ENCODE data around the gene DICER1. TPM values are rescaled to one million over a fixed set of nuclear protein-coding genes. Genes with fewer than 3 reads are reported as not detected.
A peak's percentile ranks its signal among the peaks of the same experiment; 100 is the strongest.

Gene DICER1
- total RNA-seq, 4 donors from 2014 or later: 81.6 to 103 (median 88.8) TPM

GRCh38 chr14:95075789-95076188 is 81.5 kb downstream of the DICER1 start:
- TF ChIP-seq CTCF (IDR thresholded peaks at IDR 0.05): no peak
- no peak for TF ChIP-seq POLR2A (IDR thresholded peaks at IDR 0.05)
- DNase-seq: no peak
- no peaks in the 10 kb centered on the region for H3K4me1 ChIP-seq
- no peaks in the 10 kb centered on the region for H3K9me3 ChIP-seq
- no peaks in the 10 kb centered on the region for H3K36me3 ChIP-seq
- no peak overlapping the region for H3K27ac ChIP-seq
- intact Hi-C loops (cut with DNase I; ENCODE audit: low total_unique reads): no loop called here
- H3K4me3 ChIP-seq: no peak overlapping the region
- H3K27me3 ChIP-seq: no peaks in the 10 kb centered on the region

DNA sequence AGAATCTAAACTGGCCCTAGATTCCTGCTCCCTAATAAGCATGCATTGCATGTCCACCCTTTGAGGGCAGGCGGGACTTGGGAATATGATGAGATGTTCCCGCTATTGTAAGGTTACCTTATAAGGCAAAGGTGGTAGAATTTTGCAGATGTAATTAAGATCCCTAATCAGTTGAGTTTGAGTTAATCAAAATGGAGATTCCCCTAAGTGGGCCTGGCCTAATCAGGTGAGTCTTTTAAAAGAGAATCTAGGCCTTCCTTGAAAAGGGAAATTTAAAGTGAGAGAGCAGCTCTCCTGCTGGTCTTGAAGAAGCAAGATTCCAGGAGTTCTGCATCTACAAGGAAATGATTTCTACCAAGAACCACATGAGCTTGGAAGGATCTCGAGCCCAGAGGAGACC is 83.4 kb downstream of the DICER1 start:
- Histone ChIP-seq H3K4me3 (no peak overlapping the region), H3K27me3 (no peaks in the 10 kb centered on the region), H3K36me3 (no peaks in the 10 kb centered on the region), H3K4me1 (no peaks in the 10 kb centered on the region), H3K27ac (no peak overlapping the region), H3K9me3 (no peaks in the 10 kb centered on the region)
- intact Hi-C loops (cut with DNase I; ENCODE audit: low total_unique reads): no loop called here
- DNase-seq: no peak
- no peak for TF ChIP-seq CTCF (IDR thresholded peaks at IDR 0.05)
- no peak for TF ChIP-seq POLR2A (IDR thresholded peaks at IDR 0.05)

GRCh38 chr14:95072310-95072905 is 84.9 kb downstream of the DICER1 start:
- TF ChIP-seq POLR2A (IDR thresholded peaks at IDR 0.05): no peak
- TF ChIP-seq CTCF (IDR thresholded peaks at IDR 0.05): no peak
- Histone ChIP-seq H3K9me3 (no peaks in the 10 kb centered on the region), H3K27me3 (no peaks in the 10 kb centered on the region), H3K4me1 (no peaks in the 10 kb centered on the region), H3K27ac (no peak overlapping the region), H3K36me3 (no peaks in the 10 kb centered on the region), H3K4me3 (no peak overlapping the region)
- DNase-seq: no peak
- intact Hi-C loops (cut with DNase I; ENCODE audit: low total_unique reads): no loop called here

GRCh38 chr14:95071649-95072280 is 85.6 kb downstream of the DICER1 start:
- H3K4me1 ChIP-seq: no peaks in the 10 kb centered on the region
- DNase-seq: no peak
- intact Hi-C loops (cut with DNase I; ENCODE audit: low total_unique reads): no loop called here
- H3K27ac ChIP-seq: no peak overlapping the region
- no peaks in the 10 kb centered on the region for H3K9me3 ChIP-seq
- no peaks in the 10 kb centered on the region for H3K36me3 ChIP-seq
- TF ChIP-seq POLR2A (IDR thresholded peaks at IDR 0.05): no peak
- no peak for TF ChIP-seq CTCF (IDR thresholded peaks at IDR 0.05)
- H3K4me3 ChIP-seq: no peak overlapping the region
- no peaks in the 10 kb centered on the region for H3K27me3 ChIP-seq

GRCh38 chr14:95070748-95071435 is 86.4 kb downstream of the DICER1 start:
- H3K27me3 ChIP-seq: no peaks in the 10 kb centered on the region
- H3K4me1 ChIP-seq: no peaks in the 10 kb centered on the region
- TF ChIP-seq POLR2A (IDR thresholded peaks at IDR 0.05): no peak
- no peak for TF ChIP-seq CTCF (IDR thresholded peaks at IDR 0.05)
- no peak overlapping the region for H3K27ac ChIP-seq
- no peaks in the 10 kb centered on the region for H3K36me3 ChIP-seq
- H3K9me3 ChIP-seq: no peaks in the 10 kb centered on the region
- no peak overlapping the region for H3K4me3 ChIP-seq
- peak in 1 of 2 donors; percentile 1 for DNase-seq
- intact Hi-C loops (cut with DNase I; ENCODE audit: low total_unique reads): no loop called here
